IMR-90 (cell line): ENCODE measurements around the gene ABCG8. TPM values are rescaled to one million over a fixed set of nuclear protein-coding genes. Genes with fewer than 3 reads are reported as not detected.

Source experiments
- ATAC-seq: fragments of 200-7000 bp; cut with Tn5 transposase; 2 replicates; pipeline ENCODE4 v1.9.1; 2020; ENCODE audit warnings: low read depth, mild to moderate bottlenecking, moderate library complexity
- BruUV-seq: library from RNA; stranded (reverse); fragments of 400-500 nt; replicated peaks from 2 replicates; lab custom pipeline; 2021; lab: Mats Ljungman, UMichigan
- CTCF ChIA-PET: fragments of 300-600 bp; formaldehyde crosslinking; extraction: SDS; loops from one replicate; lab custom pipeline; 2021; ENCODE audit warnings: antibody characterized with exemption; lab: Yijun Ruan, JAX
- POLR2A ChIA-PET: fragments of 300-600 bp; sonication (Branson Sonifier 250); formaldehyde crosslinking; loops from one replicate; lab custom pipeline; 2022; ENCODE audit warnings: antibody characterized with exemption; ENCODE audit not compliant: unreplicated experiment; lab: Charles Lee
- DNase-seq: peaks from one replicate; pipeline ENCODE4 v3.0.0; 2013
- H2AFZ ChIP-seq: replicated peaks from 2 replicates; pipeline ENCODE3; 2013; ENCODE audit warnings: low read length, mild to moderate bottlenecking; ENCODE audit not compliant: poor library complexity
- H2AK5ac ChIP-seq: 2 replicates; pipeline ENCODE4 v1.6.1; 2013; ENCODE audit warnings: low read depth, low read length, inconsistent platforms
- H2AK9ac ChIP-seq: replicated peaks from 2 replicates; pipeline ENCODE3; 2013; ENCODE audit warnings: mild to moderate bottlenecking, low read depth, low read length, moderate library complexity; ENCODE audit not compliant: poor library complexity
- H2BK120ac ChIP-seq: 2 replicates; pipeline ENCODE4 v1.6.1; 2013; ENCODE audit warnings: low read depth, low read length, inconsistent platforms
- H2BK15ac ChIP-seq: 3 replicates; pipeline ENCODE4 v1.6.1; 2013; ENCODE audit warnings: low read depth, low read length, inconsistent platforms
- H2BK20ac ChIP-seq: 2 replicates; pipeline ENCODE4 v1.6.1; 2013; ENCODE audit warnings: low read depth, mild to moderate bottlenecking, inconsistent platforms, low read length, moderate library complexity
- H2BK5ac ChIP-seq: 2 replicates; pipeline ENCODE4 v1.6.1; 2013; ENCODE audit warnings: mild to moderate bottlenecking, low read depth, low read length, inconsistent platforms; ENCODE audit not compliant: poor library complexity, severe bottlenecking
- H3K14ac ChIP-seq: replicated peaks from 2 replicates; pipeline ENCODE4 v1.6.1; 2013; ENCODE audit warnings: low read depth, low read length, inconsistent platforms
- H3K18ac ChIP-seq: 2 replicates; pipeline ENCODE4 v1.6.1; 2013; ENCODE audit warnings: low read depth, low read length, control low read depth
- H3K23ac ChIP-seq: 2 replicates; pipeline ENCODE4 v1.6.1; 2013; ENCODE audit warnings: low read depth, low read length, inconsistent platforms
- H3K27ac ChIP-seq: 2 replicates; pipeline ENCODE4 v1.5.1; 2013; ENCODE audit warnings: mild to moderate bottlenecking, control low read depth, low read length; ENCODE audit not compliant: insufficient read depth
- H3K27me3 ChIP-seq: 2 replicates; pipeline ENCODE4 v1.6.1; 2013; ENCODE audit warnings: low read length; ENCODE audit not compliant: control insufficient read depth, insufficient read depth
- H3K36me3 ChIP-seq: 2 replicates; pipeline ENCODE4 v1.6.1; 2013; ENCODE audit warnings: low read length, mixed read lengths; ENCODE audit not compliant: control insufficient read depth, insufficient read depth
- H3K4ac ChIP-seq: 2 replicates; pipeline ENCODE4 v1.6.1; 2013; ENCODE audit warnings: low read depth, low read length, inconsistent platforms
- H3K4me1 ChIP-seq: 2 replicates; pipeline ENCODE4 v1.6.1; 2013; ENCODE audit warnings: low read length, mixed read lengths; ENCODE audit not compliant: control insufficient read depth, insufficient read depth
- H3K4me2 ChIP-seq: 2 replicates; pipeline ENCODE4 v1.6.1; 2013; ENCODE audit warnings: low read depth, mild to moderate bottlenecking, control low read depth, low read length, moderate library complexity
- H3K4me3 ChIP-seq: 2 replicates; pipeline ENCODE4 v1.5.1; 2013; ENCODE audit warnings: low read depth, mild to moderate bottlenecking, control low read depth, low read length, moderate library complexity; ENCODE audit not compliant: insufficient read depth
- H3K56ac ChIP-seq: 2 replicates; pipeline ENCODE4 v1.6.1; 2013; ENCODE audit warnings: low read length, inconsistent platforms; ENCODE audit not compliant: insufficient read depth; ENCODE audit errors: extremely low read depth
- H3K79me1 ChIP-seq, 2 experiments: 2 replicates each; pipeline ENCODE4 v1.6.1; 2013; ENCODE audit warnings: low read length in 2 of 2, inconsistent platforms in 1 of 2, low read depth in 1 of 2
- H3K9ac ChIP-seq: 2 replicates; pipeline ENCODE4 v1.6.1; 2013; ENCODE audit warnings: low read depth, low read length, control low read depth
- H3K9me1 ChIP-seq: 2 replicates; pipeline ENCODE4 v1.6.1; 2013; ENCODE audit warnings: low read length, inconsistent platforms; ENCODE audit not compliant: insufficient read depth
- H3K9me3 ChIP-seq: 2 replicates; pipeline ENCODE4 v1.6.1; 2013; ENCODE audit warnings: low read length; ENCODE audit not compliant: control insufficient read depth, insufficient read depth
- H4K20me1 ChIP-seq: 2 replicates; pipeline ENCODE4 v1.6.1; 2013; ENCODE audit warnings: low read length, inconsistent platforms; ENCODE audit not compliant: insufficient read depth
- H4K5ac ChIP-seq: 2 replicates; pipeline ENCODE4 v1.6.1; 2013; ENCODE audit warnings: mild to moderate bottlenecking, low read depth, low read length, control low read depth
- H4K8ac ChIP-seq, 2 experiments: 2 replicates each; pipeline ENCODE4 v1.6.1; 2013; ENCODE audit warnings: low read depth in 2 of 2, low read length in 2 of 2, control low read depth in 1 of 2, inconsistent platforms in 1 of 2
- H4K91ac ChIP-seq: 2 replicates; pipeline ENCODE4 v1.6.1; 2013; ENCODE audit warnings: low read depth, low read length, inconsistent platforms; ENCODE audit not compliant: insufficient read depth
- BHLHE40 ChIP-seq: fragments of 150-350 bp; IDR thresholded peaks from 2 replicates; pipeline ENCODE4 v1.6.1; 2016; ENCODE audit warnings: mild to moderate bottlenecking, low read depth, low read length
- CEBPB ChIP-seq: IDR thresholded peaks from 2 replicates; pipeline ENCODE4 v1.6.1; 2012; ENCODE audit warnings: low read depth, low read length, improper control_type of control experiment
- CHD1 ChIP-seq: IDR thresholded peaks from 2 replicates; pipeline ENCODE4 v1.6.1; 2012; ENCODE audit warnings: low read depth, low read length, improper control_type of control experiment
- FOS ChIP-seq: fragments of 150-350 bp; IDR thresholded peaks from 2 replicates; pipeline ENCODE4 v1.6.1; 2016; ENCODE audit warnings: low read depth, low read length
- NFE2L2 ChIP-seq: fragments of 150-350 bp; IDR thresholded peaks from 2 replicates; pipeline ENCODE4 v1.6.1; 2016; ENCODE audit warnings: low read depth, mild to moderate bottlenecking, low read length
- POLR2A ChIP-seq: IDR thresholded peaks from 2 replicates; pipeline ENCODE4 v1.6.1; 2012; ENCODE audit warnings: mild to moderate bottlenecking, low read depth, low read length
- RFX5 ChIP-seq: IDR thresholded peaks from 2 replicates; pipeline ENCODE4 v1.8.0; 2012; ENCODE audit warnings: low read depth, mild to moderate bottlenecking, low read length, moderate library complexity
- WGBS, 2 experiments: methylation state at CpG; one replicate each; pipeline versions ENCODE4 v1.1.5 to v1.1.7; 2013; ENCODE audit warnings: missing lambda C conversion rate in 2 of 2; ENCODE audit not compliant: insufficient read length in 1 of 2; ENCODE audit errors: extremely low coverage in 2 of 2; 5-methylcytosine and 5-hydroxymethylcytosine counted together
- dilution Hi-C: fragments of 300-500 bp; cut with HindIII; formaldehyde crosslinking; loops from one replicate; pipeline ENCODE4 v1.14.3; 2018; ENCODE audit warnings: low sequenced_read_pairs; ENCODE audit not compliant: unreplicated experiment
- in situ Hi-C: fragments of 300-500 bp; cut with MboI; formaldehyde crosslinking; loops from 3 replicates; pipeline ENCODE4 v1.14.3; 2019; ENCODE audit warnings: low sequenced_read_pairs, inconsistent platforms, mixed read lengths
- intact Hi-C: fragments of 100-400 bp; cut with micrococcal nuclease; formaldehyde crosslinking; loops from 2 replicates; pipeline ENCODE4 v1.10.0; 2022
- polyA plus RNA-seq, 3 experiments: library from polyadenylated mRNA; depleted of rRNA; stranded (reverse); fragments of >200 nt; gene quantifications; 2 replicates each; pipeline ENCODE4 v1.2.3, GENCODE V29; 2012; ENCODE audit warnings: low replicate concordance in 1 of 3
- total RNA-seq: library from RNA; depleted of rRNA; stranded (reverse); fragments of >200 nt; gene quantifications from 2 replicates; pipeline ENCODE4 v1.2.3, GENCODE V29; 2012

The ABCG8 gene
- total and polyA plus RNA-seq, 2 of the 4 experiments (the other 2 are of a cell fraction): not detected

- H3K9me3 ChIP-seq: no peaks in the 10 kb centered on the region
- H2BK20ac ChIP-seq: no peak overlapping the region
- no peak overlapping the region for H3K9ac ChIP-seq
- no peak overlapping the region for H3K4ac ChIP-seq
- 0 out of 2 replicates have a peak, but pooled peaks cover 3% of the 10 kb centered on the region for H3K9me1 ChIP-seq
- no peak overlapping the region for H2BK5ac ChIP-seq
- no TSS peak for BruUV-seq
- no peak overlapping the region for H3K18ac ChIP-seq
- ChIA-PET POLR2A (no interaction called here), CTCF (no interaction called here)
- H2BK120ac ChIP-seq: no peak overlapping the region
- no peak overlapping the region for H4K5ac ChIP-seq
- no peak overlapping the region for H3K27ac ChIP-seq
- H3K4me1 ChIP-seq: peaks cover 2% of the 10 kb centered on the region
- H4K8ac ChIP-seq: no peak overlapping the region
- no peak overlapping the region for H4K91ac ChIP-seq
- H4K20me1 ChIP-seq: peaks cover 6% of the 10 kb centered on the region; the same call in 1 of the 2 replicates
- TF ChIP-seq CHD1: no peak
- no peak for TF ChIP-seq POLR2A
- no peak for TF ChIP-seq CEBPB
- TF ChIP-seq FOS: no peak
- peak; percentile 78 for TF ChIP-seq BHLHE40
- no peak for TF ChIP-seq NFE2L2
- no peak for TF ChIP-seq RFX5
- intact Hi-C loops (no loop called here), in situ Hi-C loops (no loop called here), dilution Hi-C loops (no loop called here)
- H2AK5ac ChIP-seq: no peak overlapping the region
- no peak overlapping the region for H3K23ac ChIP-seq
- peak; percentile 60 for DNase-seq
- no peak overlapping the region for H3K4me2 ChIP-seq
- H3K14ac ChIP-seq: no peak overlapping the region
- ATAC-seq: peak; percentile 81
- WGBS, 2 experiments: no CpG with 5 or more reads among the region's 2 CpGs
- H3K4me3 ChIP-seq: no peak overlapping the region
- no peak overlapping the region for H3K56ac ChIP-seq
- H3K27me3 ChIP-seq: no peaks in the 10 kb centered on the region
- H2BK15ac ChIP-seq: no peak overlapping the region
- peaks cover 18% of the 10 kb centered on the region for H3K36me3 ChIP-seq
- H2AFZ ChIP-seq: no peak overlapping the region
- H3K79me1 ChIP-seq: peaks cover 0 to 2% of the 10 kb centered on the region in 2 experiments; a peak in 2 of 4 replicates
- H2AK9ac ChIP-seq: no peak overlapping the region
Measured at GRCh38 chr2:43899589-43899988, 60.8 kb downstream of the ABCG8 start.
